Neural crest cell (in vitro differentiated cells): ENCODE measurements around the gene CANT1. TPM values are rescaled to one million over a fixed set of nuclear protein-coding genes. Genes with fewer than 3 reads are reported as not detected.

Experiments
- DNase-seq: peaks from one replicate; pipeline ENCODE4 v3.0.0; 2021; ENCODE audit warnings: low read depth, mixed read lengths, low spot score
- H3K27ac Mint-ChIP-seq: one replicate; pipeline ENCODE4 v1.8.0; 2021; ENCODE audit warnings: mild to moderate bottlenecking, mixed read lengths; ENCODE audit not compliant: unreplicated experiment
- H3K27me3 Mint-ChIP-seq: 2 replicates; pipeline ENCODE4 v1.8.0; 2021; ENCODE audit warnings: low read depth, mild to moderate bottlenecking, mixed read lengths
- H3K36me3 Mint-ChIP-seq: 2 replicates; pipeline ENCODE4 v1.8.0; 2021; ENCODE audit warnings: low read depth, mild to moderate bottlenecking, mixed read lengths
- H3K4me1 Mint-ChIP-seq: 2 replicates; pipeline ENCODE4 v1.8.0; 2021; ENCODE audit warnings: mixed read lengths
- H3K4me3 Mint-ChIP-seq: one replicate; pipeline ENCODE4 v1.8.0; 2021; ENCODE audit warnings: mild to moderate bottlenecking, mixed read lengths
- H3K9me3 Mint-ChIP-seq: 2 replicates; pipeline ENCODE4 v1.8.0; 2021; ENCODE audit warnings: mixed read lengths
- CTCF ChIP-seq: fragments of 200-600 bp; sonication (generic); conservative IDR thresholded peaks from 2 replicates; pipeline ENCODE4 v1.5.0; 2021; ENCODE audit warnings: antibody characterized with exemption, mild to moderate bottlenecking
- total RNA-seq: library from RNA; stranded (reverse); gene quantifications from 2 replicates; pipeline ENCODE4 v1.2.1, GENCODE V29; 2021

The CANT1 gene
- total RNA-seq, 1 donor from 2014 or later = 63.8 TPM

DNA sequence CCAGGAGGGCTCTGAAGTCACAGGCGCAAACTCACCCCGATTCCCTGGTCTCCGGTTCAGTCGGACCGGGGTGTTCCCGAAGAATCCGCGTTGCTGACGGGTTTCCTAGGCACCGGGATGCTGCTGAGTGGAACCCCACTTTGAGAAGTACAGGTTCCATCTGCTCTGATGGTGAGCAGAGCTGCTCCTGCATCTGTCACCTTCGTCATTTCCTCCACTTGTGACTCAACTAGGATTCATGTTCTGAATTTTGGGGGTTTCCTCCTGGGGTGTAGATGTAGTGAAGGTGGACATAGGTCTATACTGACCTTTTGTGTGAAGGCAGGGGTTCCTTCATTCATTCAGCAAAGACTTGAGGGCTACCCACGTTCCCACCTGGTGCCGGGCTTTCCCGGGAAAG, 54.9 kb downstream of the CANT1 start:
- Mint-ChIP-seq H3K4me3 (no peak overlapping the region), H3K9me3 (peaks cover 6% of the 10 kb centered on the region), H3K27me3 (peaks cover 14% of the 10 kb centered on the region), H3K27ac (peak overlapping the region; percentile 75), H3K4me1 (peaks cover 35% of the 10 kb centered on the region), H3K36me3 (no peaks in the 10 kb centered on the region)
- TF ChIP-seq CTCF = no peak
- DNase-seq = no peak

- Mint-ChIP-seq H3K36me3 (no peaks in the 10 kb centered on the region), H3K9me3 (peaks cover 6% of the 10 kb centered on the region), H3K4me1 (peaks cover 31% of the 10 kb centered on the region), H3K27ac (peak overlapping the region; percentile 43), H3K27me3 (peaks cover 11% of the 10 kb centered on the region), H3K4me3 (no peak overlapping the region)
- TF ChIP-seq CTCF = no peak
- peak; percentile 51 for DNase-seq
These were observed 55.9 kb downstream of the CANT1 start for GRCh38 chr17:78953356-78954350.

GRCh38 chr17:78952706-78953105, 56.9 kb downstream of the CANT1 start:
- TF ChIP-seq CTCF = no peak
- peaks cover 30% of the 10 kb centered on the region for H3K4me1 Mint-ChIP-seq
- H3K36me3 Mint-ChIP-seq = no peaks in the 10 kb centered on the region
- H3K9me3 Mint-ChIP-seq = peaks cover 6% of the 10 kb centered on the region
- no peak overlapping the region for H3K4me3 Mint-ChIP-seq
- peaks cover 11% of the 10 kb centered on the region for H3K27me3 Mint-ChIP-seq
- DNase-seq = no peak
- H3K27ac Mint-ChIP-seq = no peak overlapping the region

- Mint-ChIP-seq H3K9me3 (peaks cover 6% of the 10 kb centered on the region), H3K4me1 (peaks cover 30% of the 10 kb centered on the region), H3K27me3 (peaks cover 10% of the 10 kb centered on the region), H3K36me3 (no peaks in the 10 kb centered on the region), H3K27ac (peak overlapping the region; percentile 89), H3K4me3 (no peak overlapping the region)
- TF ChIP-seq CTCF = no peak
- DNase-seq = no peak
These were observed 57.5 kb downstream of the CANT1 start for GRCh38 chr17:78951967-78952551.

DNA sequence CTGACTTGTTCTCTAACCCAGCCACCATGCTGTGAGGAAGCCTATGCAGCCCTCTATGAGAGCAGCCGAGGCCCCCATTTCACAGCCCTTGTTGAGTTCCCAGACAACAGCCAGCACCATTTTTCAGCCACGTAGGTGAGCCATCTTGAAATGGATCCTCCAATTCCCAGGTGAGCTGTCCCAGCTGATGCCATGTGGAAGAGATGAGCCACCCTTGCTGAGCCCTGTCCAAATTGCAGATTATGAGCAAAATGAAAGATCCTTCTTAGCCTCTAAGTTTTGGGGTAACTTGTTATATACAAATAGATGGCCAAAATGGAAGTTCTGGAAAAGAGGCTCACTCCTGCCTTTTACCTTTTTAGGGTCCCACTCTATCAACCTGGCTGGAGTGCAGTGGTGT, 58.7 kb downstream of the CANT1 start:
- no peak for DNase-seq
- H3K4me3 Mint-ChIP-seq = no peak overlapping the region
- no peak for TF ChIP-seq CTCF
- H3K4me1 Mint-ChIP-seq = peaks cover 30% of the 10 kb centered on the region
- H3K27me3 Mint-ChIP-seq = peaks cover 8% of the 10 kb centered on the region
- H3K9me3 Mint-ChIP-seq = peaks cover 6% of the 10 kb centered on the region
- H3K36me3 Mint-ChIP-seq = no peaks in the 10 kb centered on the region
- H3K27ac Mint-ChIP-seq = no peak overlapping the region
